Activated T-helper 9 cell treated with anti-CD3 and anti-CD28 coated beads, Interleukin-2, amount 50 U/mL, for 16 hours (primary cell): ENCODE measurements around the gene PDXDC1.
"Not testable (repeated sequence)": the region's sequence is repeated elsewhere in the genome, so short reads cannot be mapped to it uniquely, and the experiment has no call there.

Source experiments
- DNase-seq: peaks from one replicate; pipeline ENCODE4 v3.0.0-alpha.2; 2020; ENCODE audit warnings: low read depth

Gene PDXDC1

GRCh38 chr16:15135483-15136360, 160.9 kb downstream of the PDXDC1 start:
- not testable (repeated sequence) for DNase-seq

GRCh38 chr16:15137514-15137913, 162.7 kb downstream of the PDXDC1 start:
- not testable (repeated sequence) for DNase-seq

- not testable (repeated sequence) for DNase-seq
These were observed 165.9 kb downstream of the PDXDC1 start for GRCh38 chr16:15140444-15141365.

GRCh38 chr16:15141586-15141985, 166.8 kb downstream of the PDXDC1 start:
- no peak for DNase-seq

- DNase-seq: not testable (repeated sequence)
These were observed 167.5 kb downstream of the PDXDC1 start for GRCh38 chr16:15142107-15142890.

GRCh38 chr16:15142891-15143600, 168.2 kb downstream of the PDXDC1 start:
- DNase-seq: not testable (repeated sequence)

GRCh38 chr16:15143601-15144091, 168.8 kb downstream of the PDXDC1 start:
- DNase-seq: not testable (repeated sequence)

- not testable (repeated sequence) for DNase-seq
These were observed 169.3 kb downstream of the PDXDC1 start for GRCh38 chr16:15144092-15144631.

GRCh38 chr16:15144781-15145417, 170.1 kb downstream of the PDXDC1 start:
- DNase-seq: not testable (repeated sequence)

- DNase-seq: not testable (repeated sequence)
These were observed 170.8 kb downstream of the PDXDC1 start for GRCh38 chr16:15145418-15146263.

GRCh38 chr16:15146264-15146662, 171.4 kb downstream of the PDXDC1 start:
- not testable (repeated sequence) for DNase-seq

GRCh38 chr16:15148831-15149230, 174.0 kb downstream of the PDXDC1 start:
- not testable (repeated sequence) for DNase-seq

GRCh38 chr16:15149260-15149659, 174.4 kb downstream of the PDXDC1 start:
- not testable (repeated sequence) for DNase-seq

GRCh38 chr16:15154005-15154404, 179.2 kb downstream of the PDXDC1 start:
- DNase-seq: not testable (repeated sequence)

GRCh38 chr16:15154650-15155562, 180.1 kb downstream of the PDXDC1 start:
- peak; percentile 82 for DNase-seq

GRCh38 chr16:15157644-15158043, 182.8 kb downstream of the PDXDC1 start:
- not testable (repeated sequence) for DNase-seq

GRCh38 chr16:15159671-15160070, 184.8 kb downstream of the PDXDC1 start:
- DNase-seq: not testable (repeated sequence)

- not testable (repeated sequence) for DNase-seq
These were observed 185.7 kb downstream of the PDXDC1 start for GRCh38 chr16:15160571-15160970.
